Left ventricle myocardium inferior (tissue), 1 donor: ENCODE measurements around the gene TEX13B. TPM values are rescaled to one million over a fixed set of nuclear protein-coding genes. Genes with fewer than 3 reads are reported as not detected.
A peak's percentile ranks its signal among the peaks of the same experiment; 100 is the strongest.

ENCODE experiments used
- DNase-seq: peaks from one replicate; pipeline ENCODE4 v3.0.0-alpha.2; 2020
- H3K27ac ChIP-seq: fragments of 200-600 bp; replicated peaks from 2 replicates; pipeline ENCODE4 v1.8.0; 2021
- H3K27me3 ChIP-seq: fragments of 200-600 bp; 2 replicates; pipeline ENCODE4 v1.8.0; 2021; ENCODE audit warnings: low read depth
- H3K36me3 ChIP-seq: fragments of 200-600 bp; 2 replicates; pipeline ENCODE4 v1.8.0; 2021
- H3K4me1 ChIP-seq: fragments of 200-600 bp; 2 replicates; pipeline ENCODE4 v1.8.0; 2021
- H3K4me3 ChIP-seq: fragments of 200-600 bp; 2 replicates; pipeline ENCODE4 v1.8.0; 2021; ENCODE audit warnings: mild to moderate bottlenecking, moderate library complexity
- H3K9me3 ChIP-seq: fragments of 200-600 bp; replicated peaks from 2 replicates; pipeline ENCODE4 v1.8.0; 2021
- intact Hi-C: fragments of 100-400 bp; cut with micrococcal nuclease; formaldehyde crosslinking; loops from one replicate; pipeline ENCODE4 v1.11.0; 2022
- total RNA-seq: library from RNA; stranded (reverse); fragmentation: NEBNext Ultra II Directional; extraction: Animal tissue kit (Norgen Biotek cat#: 25700); gene quantifications from one replicate; pipeline ENCODE4 v1.2.1, GENCODE V29; 2021
- TF ChIP-seq, protein P1 (sequence below): fragments of 200-600 bp; IDR thresholded peaks from 2 replicates; pipeline ENCODE4 v1.8.0; 2021; ENCODE audit warnings: antibody characterized with exemption, mild to moderate bottlenecking, borderline replicate concordance
- donor health status: DM: no; HTN: yes; CAD: no; lungs with severe emphysema.

TEX13B gene
- total RNA-seq, 1 donor from 2014 or later: not detected

DNA sequence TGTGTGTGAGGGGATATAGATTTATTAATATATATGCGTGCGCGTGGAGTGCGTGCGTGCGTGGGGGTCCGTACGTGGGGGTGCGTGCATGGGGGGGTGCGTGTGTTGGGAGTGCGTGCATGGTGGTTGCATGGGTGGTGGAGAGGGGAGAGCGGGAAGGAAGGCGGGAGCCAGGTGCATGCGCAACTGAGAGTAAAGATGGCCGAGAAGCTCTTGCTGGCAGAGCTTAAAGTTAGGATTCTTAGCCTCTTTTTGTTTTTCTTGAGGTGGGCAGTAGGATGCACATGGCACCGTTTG, 45.8 kb downstream of the TEX13B start:
- Histone ChIP-seq H3K27me3 (peaks cover 12% of the 10 kb centered on the region), H3K4me3 (no peak overlapping the region), H3K4me1 (peaks cover 8% of the 10 kb centered on the region), H3K9me3 (no peaks in the 10 kb centered on the region), H3K27ac (no peak overlapping the region), H3K36me3 (no peaks in the 10 kb centered on the region)
- TF ChIP-seq, protein P1, sequence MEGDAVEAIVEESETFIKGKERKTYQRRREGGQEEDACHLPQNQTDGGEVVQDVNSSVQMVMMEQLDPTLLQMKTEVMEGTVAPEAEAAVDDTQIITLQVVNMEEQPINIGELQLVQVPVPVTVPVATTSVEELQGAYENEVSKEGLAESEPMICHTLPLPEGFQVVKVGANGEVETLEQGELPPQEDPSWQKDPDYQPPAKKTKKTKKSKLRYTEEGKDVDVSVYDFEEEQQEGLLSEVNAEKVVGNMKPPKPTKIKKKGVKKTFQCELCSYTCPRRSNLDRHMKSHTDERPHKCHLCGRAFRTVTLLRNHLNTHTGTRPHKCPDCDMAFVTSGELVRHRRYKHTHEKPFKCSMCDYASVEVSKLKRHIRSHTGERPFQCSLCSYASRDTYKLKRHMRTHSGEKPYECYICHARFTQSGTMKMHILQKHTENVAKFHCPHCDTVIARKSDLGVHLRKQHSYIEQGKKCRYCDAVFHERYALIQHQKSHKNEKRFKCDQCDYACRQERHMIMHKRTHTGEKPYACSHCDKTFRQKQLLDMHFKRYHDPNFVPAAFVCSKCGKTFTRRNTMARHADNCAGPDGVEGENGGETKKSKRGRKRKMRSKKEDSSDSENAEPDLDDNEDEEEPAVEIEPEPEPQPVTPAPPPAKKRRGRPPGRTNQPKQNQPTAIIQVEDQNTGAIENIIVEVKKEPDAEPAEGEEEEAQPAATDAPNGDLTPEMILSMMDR: no peak
- no peak for DNase-seq
- intact Hi-C loops: no loop called here

DNA sequence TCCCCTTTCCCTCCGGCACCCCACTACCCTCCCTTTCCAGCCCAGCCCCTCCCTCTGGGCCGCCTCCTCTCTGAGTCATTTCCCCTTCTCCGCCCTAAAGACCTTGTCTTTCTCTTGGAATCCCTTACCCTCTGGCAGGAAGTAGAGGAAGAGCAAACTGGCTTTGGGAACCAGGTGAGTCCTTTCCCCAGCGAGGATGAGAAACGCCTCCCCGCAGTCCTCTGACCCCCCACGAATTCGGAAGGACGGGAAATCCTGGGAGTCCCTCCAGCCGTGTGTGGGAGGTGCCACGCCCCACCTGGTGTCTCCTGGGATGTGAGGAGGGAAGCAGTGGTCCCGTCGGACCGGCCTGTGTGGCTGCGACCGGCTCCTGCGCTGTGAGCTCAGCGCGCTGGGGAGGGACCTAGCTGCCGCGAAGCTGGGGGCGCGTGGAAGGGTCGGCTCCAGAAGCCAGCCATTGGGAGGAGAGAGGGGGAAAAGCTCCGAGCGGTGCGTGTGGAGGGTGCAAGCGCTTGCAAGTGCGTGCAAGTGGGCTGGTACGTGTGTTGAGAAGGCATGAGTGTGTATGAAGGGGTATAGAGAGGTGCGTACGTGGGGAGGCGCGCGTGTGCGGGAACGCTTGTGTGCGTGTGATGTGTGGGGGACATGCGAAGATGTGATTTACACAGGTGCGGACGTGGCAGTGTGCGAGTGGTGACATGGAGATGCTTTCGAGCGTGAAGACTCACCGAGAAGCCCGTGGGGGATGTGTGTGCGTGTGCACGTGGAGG, 46.3 kb downstream of the TEX13B start:
- Histone ChIP-seq H3K9me3 (no peaks in the 10 kb centered on the region), H3K4me1 (peaks cover 8% of the 10 kb centered on the region), H3K27me3 (peaks cover 12% of the 10 kb centered on the region), H3K4me3 (peak overlapping the region; percentile 44), H3K27ac (no peak overlapping the region), H3K36me3 (no peaks in the 10 kb centered on the region)
- DNase-seq: no peak
- intact Hi-C loops: no loop called here
- TF ChIP-seq, protein P1: no peak

- Histone ChIP-seq H3K27me3 (peaks cover 12% of the 10 kb centered on the region), H3K36me3 (no peaks in the 10 kb centered on the region), H3K4me1 (peaks cover 8% of the 10 kb centered on the region), H3K9me3 (no peaks in the 10 kb centered on the region), H3K4me3 (peak overlapping the region; percentile 44), H3K27ac (no peak overlapping the region)
- TF ChIP-seq, protein P1: no peak
- DNase-seq: no peak
- intact Hi-C loops: no loop called here
Measured at GRCh38 chrX:107935200-107935599, 47.0 kb downstream of the TEX13B start.

DNA sequence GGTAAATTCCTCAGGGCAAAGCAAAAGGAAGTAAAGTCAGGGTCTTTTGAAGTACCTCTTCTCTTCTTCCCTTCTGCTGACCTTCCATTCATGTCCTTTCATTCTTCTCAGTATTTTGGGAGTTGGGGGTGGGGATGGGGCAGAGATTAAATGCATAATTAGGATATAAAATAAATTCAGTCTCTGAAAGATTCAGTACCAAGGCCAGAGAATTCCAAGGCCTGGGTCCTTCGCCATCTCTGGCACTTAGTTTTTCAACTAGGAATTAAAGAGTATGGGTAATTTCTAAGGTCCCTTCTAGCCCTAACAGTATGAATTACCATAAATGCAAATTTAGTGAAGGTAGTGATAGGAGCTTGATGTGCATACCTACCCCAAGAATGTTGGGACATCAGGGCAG, 47.9 kb downstream of the TEX13B start:
- Histone ChIP-seq H3K9me3 (no peaks in the 10 kb centered on the region), H3K36me3 (no peaks in the 10 kb centered on the region), H3K4me3 (no peak overlapping the region), H3K27me3 (peaks cover 12% of the 10 kb centered on the region), H3K27ac (no peak overlapping the region), H3K4me1 (peaks cover 8% of the 10 kb centered on the region)
- TF ChIP-seq, protein P1: no peak
- DNase-seq: no peak
- intact Hi-C loops: no loop called here

Other genes starting within 250 kb of the TEX13B start
- gene TSC22D3, start 206.6 kb downstream of the TEX13B start, total RNA-seq: 58.9 TPM
- not detected for gene NCBP2L, start 204.6 kb downstream of the TEX13B start, total RNA-seq
- 6.3 TPM for gene MID2, start 156.5 kb downstream of the TEX13B start, total RNA-seq
- not detected for gene VSIG1, start 62.7 kb upstream of the TEX13B start, total RNA-seq
- gene PSMD10, start 109.2 kb upstream of the TEX13B start, total RNA-seq: 20.3 TPM
- gene ATG4A, start 109.4 kb upstream of the TEX13B start, total RNA-seq: 17.4 TPM